GM12878 (cell line): ENCODE measurements around the gene FANCD2. TPM values are rescaled to one million over a fixed set of nuclear protein-coding genes. Genes with fewer than 3 reads are reported as not detected.

Experiments
- ATAC-seq: fragments of 200-7000 bp; cut with Tn5 transposase; 3 replicates; pipeline ENCODE4 v1.9.1; 2020; ENCODE audit warnings: mild to moderate bottlenecking, moderate library complexity
- BruUV-seq: library from RNA; stranded (reverse); fragments of 400-500 nt; replicated peaks from 2 replicates; lab custom pipeline; 2021; lab: Mats Ljungman, UMichigan
- CTCF ChIA-PET: fragments of 300-600 bp; sonication (Branson Sonifier 250); formaldehyde crosslinking; extraction: SDS; loops from one replicate; lab custom pipeline; 2021; ENCODE audit warnings: inconsistent platforms; lab: Yijun Ruan, JAX
- POLR2A ChIA-PET: fragments of 350-600 bp; formaldehyde crosslinking; extraction: SDS; loops from one replicate; lab custom pipeline; 2021; ENCODE audit warnings: inconsistent platforms; lab: Charles Lee
- RAD21 ChIA-PET: fragments of 300-600 bp; sonication (Branson Sonifier 250); formaldehyde crosslinking; loops from one replicate; lab custom pipeline; 2023; ENCODE audit warnings: antibody characterized with exemption; ENCODE audit not compliant: unreplicated experiment; lab: Charles Lee
- SMC1A ChIA-PET: fragments of 300-600 bp; sonication (Branson Sonifier 250); formaldehyde crosslinking; loops from one replicate; lab custom pipeline; 2023; ENCODE audit not compliant: unreplicated experiment, uncharacterized antibody; lab: Charles Lee
- DNase-seq: peaks from one replicate; pipeline ENCODE4 v3.0.0-alpha.2; 2011; ENCODE audit warnings: low read depth, low spot score
- FAIRE-seq: peaks from 3 replicates; lab custom pipeline; 2011; peaks lifted over from hg19 to GRCh38; lab: Jason Lieb, UNC
- H2AFZ ChIP-seq: 2 replicates; pipeline ENCODE4 v1.6.0; 2011; ENCODE audit warnings: low read depth, low read length, control low read depth; ENCODE audit not compliant: control insufficient read depth
- H3K27ac ChIP-seq: 2 replicates; pipeline ENCODE4 v1.5.1; 2011; ENCODE audit warnings: control low read depth; ENCODE audit not compliant: control insufficient read depth, insufficient read depth
- H3K27me3 ChIP-seq, 2 experiments: replicated peaks in 1 of 2; 2 replicates each; pipeline versions ENCODE4 v1.6.0 to v1.6.1; 2011; ENCODE audit warnings: low read length in 1 of 2; ENCODE audit not compliant: control insufficient read depth in 2 of 2, insufficient read depth in 2 of 2
- H3K36me3 ChIP-seq, 2 experiments: 2 replicates each; pipeline ENCODE4 v1.5.1; 2011; ENCODE audit warnings: low read length in 1 of 2; ENCODE audit not compliant: control insufficient read depth in 2 of 2, insufficient read depth in 2 of 2
- H3K4me1 ChIP-seq: 2 replicates; pipeline ENCODE4 v1.6.1; 2011; ENCODE audit warnings: mild to moderate bottlenecking, low read length, moderate library complexity, mixed read lengths; ENCODE audit not compliant: control insufficient read depth, insufficient read depth
- H3K4me2 ChIP-seq: 2 replicates; pipeline ENCODE4 v1.6.0; 2011; ENCODE audit warnings: control low read depth; ENCODE audit not compliant: control insufficient read depth, insufficient read depth
- H3K4me3 ChIP-seq: fragments of 200-600 bp; sonication (generic); 2 replicates; pipeline ENCODE4 v1.5.1; 2016
- H3K79me2 ChIP-seq: 2 replicates; pipeline ENCODE4 v1.6.0; 2011; ENCODE audit warnings: low read length; ENCODE audit not compliant: control insufficient read depth, insufficient read depth
- H3K9ac ChIP-seq: 2 replicates; pipeline ENCODE4 v1.8.0; 2011; ENCODE audit warnings: low read length, control low read depth, mixed read lengths; ENCODE audit not compliant: control insufficient read depth, insufficient read depth
- H3K9me3 ChIP-seq: replicated peaks from 3 replicates; pipeline ENCODE4 v1.5.1; 2011; ENCODE audit warnings: mild to moderate bottlenecking, low read length; ENCODE audit not compliant: control insufficient read depth, insufficient read depth
- H4K20me1 ChIP-seq: 2 replicates; pipeline ENCODE4 v1.6.0; 2011; ENCODE audit not compliant: control insufficient read depth, insufficient read depth
- BHLHE40 ChIP-seq, 2 experiments: fragments of 450-650 bp in 1 of 2; IDR thresholded peaks; 2 replicates each; pipeline ENCODE4 v1.6.1; 2011 to 2017; ENCODE audit warnings: low read depth in 2 of 2, borderline replicate concordance in 1 of 2, improper control_type of control experiment in 1 of 2, low read length in 1 of 2, mild to moderate bottlenecking in 1 of 2
- BMI1 ChIP-seq: fragments of 450-650 bp; IDR thresholded peaks from 2 replicates; pipeline ENCODE4 v1.6.1; 2016; ENCODE audit warnings: mild to moderate bottlenecking, moderate library complexity, borderline replicate concordance
- CEBPB ChIP-seq, 2 experiments: fragments of 150-350 bp in 1 of 2; IDR thresholded peaks; 2 replicates each; pipeline ENCODE4 v1.6.1; 2012 to 2014; ENCODE audit warnings: low read depth in 2 of 2, low read length in 2 of 2, borderline replicate concordance in 1 of 2, inconsistent platforms in 1 of 2
- EED ChIP-seq: sonication (generic); IDR thresholded peaks from 2 replicates; pipeline ENCODE4 v1.6.1; 2016; ENCODE audit warnings: antibody characterized with exemption, low read depth
- EGR1 ChIP-seq, 2 experiments: IDR thresholded peaks; 1 replicate in 1 of 2; 2 replicates in 1 of 2; pipeline ENCODE4 v1.6.1; 2011 to 2012; ENCODE audit warnings: low read depth in 2 of 2, low read length in 2 of 2, borderline replicate concordance in 1 of 2, mild to moderate bottlenecking in 1 of 2, moderate library complexity in 1 of 2
- ELK1 ChIP-seq: IDR thresholded peaks from 2 replicates; pipeline ENCODE4 v1.6.1; 2012; ENCODE audit warnings: low read depth, low read length, improper control_type of control experiment
- EP300 ChIP-seq, 2 experiments: fragments of 150-350 bp in 1 of 2; IDR thresholded peaks; 2 replicates each; pipeline ENCODE4 v1.6.1; 2011 to 2012; ENCODE audit warnings: low read depth in 2 of 2, low read length in 2 of 2, borderline replicate concordance in 1 of 2, improper control_type of control experiment in 1 of 2, inconsistent platforms in 1 of 2; ENCODE audit not compliant: control insufficient read depth in 1 of 2
- GATAD2B ChIP-seq: fragments of 450-650 bp; conservative IDR thresholded peaks from 2 replicates; pipeline ENCODE4 v1.6.1; 2017; ENCODE audit warnings: low read depth, mild to moderate bottlenecking, moderate library complexity
- HCFC1 ChIP-seq: fragments of 150-350 bp; IDR thresholded peaks from 2 replicates; pipeline ENCODE4 v1.6.1; 2014; ENCODE audit warnings: low read length
- HDAC2 ChIP-seq: fragments of 200-600 bp; sonication (generic); IDR thresholded peaks from 2 replicates; pipeline ENCODE4 v1.6.1; 2017
- IKZF1 ChIP-seq: fragments of 450-650 bp; conservative IDR thresholded peaks from 2 replicates; pipeline ENCODE4 v1.6.1; 2017; ENCODE audit warnings: antibody characterized with exemption, mild to moderate bottlenecking
- JUND ChIP-seq: IDR thresholded peaks from 2 replicates; pipeline ENCODE4 v1.6.1; 2012; ENCODE audit warnings: low read depth, mild to moderate bottlenecking, low read length, improper control_type of control experiment, moderate library complexity
- NFXL1 ChIP-seq: fragments of 450-650 bp; IDR thresholded peaks from 2 replicates; pipeline ENCODE4 v1.6.1; 2017; ENCODE audit warnings: antibody characterized with exemption, mild to moderate bottlenecking, borderline replicate concordance
- NFYA ChIP-seq: IDR thresholded peaks from 2 replicates; pipeline ENCODE4 v1.6.1; 2011; ENCODE audit warnings: low read depth, mild to moderate bottlenecking, low read length, improper control_type of control experiment, borderline replicate concordance
- PAX5 ChIP-seq: IDR thresholded peaks from 2 replicates; pipeline ENCODE4 v1.6.1; 2011; ENCODE audit warnings: low read depth, low read length, borderline replicate concordance
- POLR2A ChIP-seq: IDR thresholded peaks from 2 replicates; pipeline ENCODE4 v1.6.1; 2011; ENCODE audit warnings: low read depth, mild to moderate bottlenecking, low read length
- RAD21 ChIP-seq: IDR thresholded peaks from 2 replicates; pipeline ENCODE4 v1.6.1; 2011; ENCODE audit warnings: mild to moderate bottlenecking, low read depth, low read length, moderate library complexity; ENCODE audit not compliant: insufficient read depth
- RB1 ChIP-seq: fragments of 450-650 bp; formaldehyde crosslinking; IDR thresholded peaks from 2 replicates; pipeline ENCODE4 v1.6.1; 2017; ENCODE audit warnings: mild to moderate bottlenecking, borderline replicate concordance
- SREBF2 ChIP-seq: IDR thresholded peaks from 2 replicates; pipeline ENCODE4 v1.6.1; 2012; ENCODE audit warnings: mild to moderate bottlenecking, low read length
- SUPT20H ChIP-seq: IDR thresholded peaks from 2 replicates; pipeline ENCODE4 v1.6.1; 2011; ENCODE audit warnings: low read depth, mild to moderate bottlenecking, low read length, moderate library complexity, borderline replicate concordance; ENCODE audit not compliant: control insufficient read depth
- YY1 ChIP-seq: IDR thresholded peaks from 2 replicates; pipeline ENCODE4 v1.6.1; 2011; ENCODE audit warnings: low read depth, mild to moderate bottlenecking, low read length
- WGBS: methylation state at CpG from one replicate; pipeline ENCODE4 v1.1.6; 2016; ENCODE audit warnings: low lambda C conversion rate; ENCODE audit not compliant: insufficient replicate concordance, insufficient coverage; ENCODE audit errors: missing lambda C conversion rate; 5-methylcytosine and 5-hydroxymethylcytosine counted together
- in situ Hi-C: fragments of 300-500 bp; cut with MboI; formaldehyde crosslinking; loops from 9 replicates; pipeline ENCODE4 v1.14.3; 2018; ENCODE audit warnings: mixed read lengths
- intact Hi-C: fragments of 100-400 bp; cut with micrococcal nuclease; formaldehyde crosslinking; loops from one replicate; pipeline ENCODE4 v1.14.2; 2022; ENCODE audit not compliant: unreplicated experiment
- polyA plus RNA-seq, 11 experiments: library from polyadenylated mRNA; depleted of rRNA in 4 of 11; unstranded in 6 of 11; stranded (reverse) in 5 of 11; fragments of >200 nt; fragmentation: Nextera tagmentation in 4 of 11; fragmentation: Illumina TruSeq in 1 of 11; extraction: Ambion mirVana in 4 of 11; extraction: Trizol in 1 of 11; gene quantifications; 1 replicate in 1 of 11; 2 replicates in 10 of 11; pipeline versions ENCODE4 v1.2.1 to v1.2.3, GENCODE V29; 2011 to 2016; ENCODE audit warnings: inconsistent platforms in 2 of 11, missing spikeins in 2 of 11, low read depth in 1 of 11
- total RNA-seq, 4 experiments: library from RNA; depleted of rRNA in 3 of 4; stranded (reverse); fragments of >200 nt in 3 of 4; fragmentation: Illumina TruSeq in 1 of 4; extraction: Trizol in 1 of 4; gene quantifications; 2 replicates each; pipeline versions ENCODE4 v1.2.1 to v1.2.3, GENCODE V29; 2013 to 2021

Gene FANCD2
- total and polyA plus RNA-seq, 10 of the 15 experiments (the other 5 are each of a cell fraction or from before 2014, with no cell fraction given), result 37.9 to 72.8 (median 56.2) TPM

- no peak for TF ChIP-seq EP300 (IDR thresholded peaks at IDR 0.05; ENCODE audit: borderline replicate concordance in 1 of 2, control insufficient read depth in 1 of 2, low read depth in 2 of 2, low read length in 2 of 2)
- TF ChIP-seq, all 136 proteins: peak for 0
Measured at GRCh38 chr3:10010421-10010877, 15.8 kb upstream of the FANCD2 start (continued).

GRCh38 chr3:10010878-10011465 is 15.3 kb upstream of the FANCD2 start:
- DNase-seq (peak; percentile 37), ATAC-seq (peak; percentile 96), FAIRE-seq (peak; percentile 41)
- no peaks in the 10 kb centered on the region for H3K27me3 ChIP-seq
- SMC1A ChIA-PET, result interaction anchor here (0.6 to 1.1 kb wide), 3 partner anchors 15 to 261 kb away, joined by 3 to 4 read pairs (median 3); partner anchors contain the start of genes FANCD2 and OGG1
- no peaks in the 10 kb centered on the region; a peak in 1 of 4 replicates for H3K36me3 ChIP-seq
- POLR2A ChIA-PET, result interaction anchor here (0.7 to 1.1 kb wide), 3 partner anchors 10 to 23 kb away, joined by 3 to 5 read pairs (median 4); partner anchors contain the start of gene FANCD2
- peak overlapping the region; percentile 63 for H2AFZ ChIP-seq
- intact Hi-C loops (no loop called here), in situ Hi-C loops (no loop called here)
- WGBS, result 1% methylated on average over 41 of the region's 51 CpGs
- no TSS peak for BruUV-seq
- H3K27ac ChIP-seq, result no peak overlapping the region
- peak overlapping the region; percentile 93 for H3K4me2 ChIP-seq
- peak overlapping the region; percentile 2; the same call in 1 of the 2 replicates for H3K9ac ChIP-seq
- H3K79me2 ChIP-seq, result no peaks in the 10 kb centered on the region
- peak overlapping the region; percentile 69; the same call in 1 of the 2 replicates for H3K4me3 ChIP-seq
- RAD21 ChIA-PET, result interaction anchor here (0.7 to 1.7 kb wide), 4 partner anchors 10 to 106 kb away, joined by 3 to 8 read pairs (median 4); partner anchors contain the start of genes CRELD1 and EMC3
- no peaks in the 10 kb centered on the region for H3K9me3 ChIP-seq
- H4K20me1 ChIP-seq, result no peaks in the 10 kb centered on the region
- H3K4me1 ChIP-seq, result peaks cover 3% of the 10 kb centered on the region
- CTCF ChIA-PET, result interaction anchor here (0.8 kb wide), 2 partner anchors 12 to 23 kb away, joined by 3 to 6 read pairs; no protein-coding TSS in a partner anchor
- TF ChIP-seq IKZF1 (peak; percentile 33; the same call in 1 of the 2 replicates), CEBPB (IDR thresholded peaks at IDR 0.05; ENCODE audit: borderline replicate concordance in 1 of 2, low read depth in 2 of 2, low read length in 2 of 2) (no peak), ELK1 (no peak), RB1 (0 out of 2 replicates have a peak, but pooled peaks have one; percentile 27), EGR1 (IDR thresholded peaks at IDR 0.05; ENCODE audit: borderline replicate concordance in 1 of 2, low read depth in 2 of 2, low read length in 2 of 2) (no peak), YY1 (0 out of 2 replicates have a peak, but pooled peaks have one; percentile 10), BHLHE40 (IDR thresholded peaks at IDR 0.05; ENCODE audit: borderline replicate concordance in 1 of 2, low read depth in 2 of 2, low read length in 1 of 2) (no peak), NFXL1 (no peak), HCFC1 (no peak), BMI1 (peak; percentile 71; the same call in 1 of the 2 replicates), POLR2A (peak; percentile 32; the same call in 1 of the 2 replicates), GATAD2B (peak; percentile 76; the same call in 1 of the 2 replicates), HDAC2 (no peak), SREBF2 (no peak), PAX5 (no peak), NFYA (no peak), RAD21 (no peak), JUND (no peak), SUPT20H (no peak), EED (no peak)
